ENCODE measurements around the gene UBAC2.

The UBAC2 gene

DNA sequence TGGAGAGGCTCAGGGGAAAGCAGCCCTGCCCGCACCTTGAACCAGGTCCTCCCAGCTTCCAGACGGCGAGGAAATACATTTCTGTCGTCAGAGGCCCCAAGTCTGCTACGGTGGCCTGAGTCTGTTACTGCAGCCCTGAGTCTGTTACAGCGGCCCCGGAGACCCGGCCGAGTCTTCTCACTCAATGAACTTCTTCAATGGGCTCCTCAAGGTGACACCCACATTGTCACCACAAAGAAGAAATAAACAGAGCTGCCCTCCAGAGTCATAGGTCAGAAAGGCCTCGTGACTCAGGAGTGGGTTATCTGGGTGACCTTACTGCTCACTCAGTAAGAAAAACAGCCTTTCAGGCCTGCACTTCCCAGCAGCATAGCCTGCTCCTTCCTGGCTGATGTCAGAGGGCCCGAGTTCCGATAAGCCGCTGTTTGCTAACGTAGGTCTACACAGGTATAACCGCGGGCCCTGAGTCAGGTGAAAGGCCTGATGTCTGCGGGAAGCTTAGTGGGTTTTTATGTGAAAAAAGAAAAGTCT lies 233.7 kb downstream of the UBAC2 start:
- no peak overlapping the region for H3K4me3 ChIP-seq (ENCODE audit: low read depth in 1 of 2, low read length in 2 of 2)
- no peak for DNase-seq
- no peaks in the 10 kb centered on the region for H3K36me3 ChIP-seq (ENCODE audit: insufficient read depth, low read length)
- ATAC-seq (ENCODE audit: insufficient read depth, low read depth), result no peak
- no peaks in the 10 kb centered on the region for H3K9me3 ChIP-seq (ENCODE audit: insufficient read depth, low read length, severe bottlenecking)
- peaks cover 3% of the 10 kb centered on the region for H3K27me3 ChIP-seq (ENCODE audit: insufficient read depth, low read length, poor library complexity)
- peaks cover 33% of the 10 kb centered on the region for H3K4me1 ChIP-seq (ENCODE audit: insufficient read depth, low read length)
- no peak overlapping the region for H3K4me2 ChIP-seq (ENCODE audit: insufficient read depth, low read length)
- TF ChIP-seq, protein P1, sequence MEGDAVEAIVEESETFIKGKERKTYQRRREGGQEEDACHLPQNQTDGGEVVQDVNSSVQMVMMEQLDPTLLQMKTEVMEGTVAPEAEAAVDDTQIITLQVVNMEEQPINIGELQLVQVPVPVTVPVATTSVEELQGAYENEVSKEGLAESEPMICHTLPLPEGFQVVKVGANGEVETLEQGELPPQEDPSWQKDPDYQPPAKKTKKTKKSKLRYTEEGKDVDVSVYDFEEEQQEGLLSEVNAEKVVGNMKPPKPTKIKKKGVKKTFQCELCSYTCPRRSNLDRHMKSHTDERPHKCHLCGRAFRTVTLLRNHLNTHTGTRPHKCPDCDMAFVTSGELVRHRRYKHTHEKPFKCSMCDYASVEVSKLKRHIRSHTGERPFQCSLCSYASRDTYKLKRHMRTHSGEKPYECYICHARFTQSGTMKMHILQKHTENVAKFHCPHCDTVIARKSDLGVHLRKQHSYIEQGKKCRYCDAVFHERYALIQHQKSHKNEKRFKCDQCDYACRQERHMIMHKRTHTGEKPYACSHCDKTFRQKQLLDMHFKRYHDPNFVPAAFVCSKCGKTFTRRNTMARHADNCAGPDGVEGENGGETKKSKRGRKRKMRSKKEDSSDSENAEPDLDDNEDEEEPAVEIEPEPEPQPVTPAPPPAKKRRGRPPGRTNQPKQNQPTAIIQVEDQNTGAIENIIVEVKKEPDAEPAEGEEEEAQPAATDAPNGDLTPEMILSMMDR (IDR thresholded peaks at IDR 0.05; ENCODE audit: borderline replicate concordance, extremely low read depth, low read length, poor library complexity, severe bottlenecking), result no peak
- TF ChIP-seq EZH2 (IDR thresholded peaks at IDR 0.05; ENCODE audit: borderline replicate concordance, low read depth, low read length, severe bottlenecking), result no peak
- H3K27ac ChIP-seq (ENCODE audit: low read length), result no peak overlapping the region
- no peak overlapping the region for H3K9ac ChIP-seq (ENCODE audit: low read depth, low read length)
- H4K20me1 ChIP-seq (ENCODE audit: insufficient read depth, low read length), result no peaks in the 10 kb centered on the region
- H2AFZ ChIP-seq (ENCODE audit: low read depth, low read length), result no peak overlapping the region
- H3K79me2 ChIP-seq (ENCODE audit: insufficient read depth, low read length), result no peaks in the 10 kb centered on the region

DNA sequence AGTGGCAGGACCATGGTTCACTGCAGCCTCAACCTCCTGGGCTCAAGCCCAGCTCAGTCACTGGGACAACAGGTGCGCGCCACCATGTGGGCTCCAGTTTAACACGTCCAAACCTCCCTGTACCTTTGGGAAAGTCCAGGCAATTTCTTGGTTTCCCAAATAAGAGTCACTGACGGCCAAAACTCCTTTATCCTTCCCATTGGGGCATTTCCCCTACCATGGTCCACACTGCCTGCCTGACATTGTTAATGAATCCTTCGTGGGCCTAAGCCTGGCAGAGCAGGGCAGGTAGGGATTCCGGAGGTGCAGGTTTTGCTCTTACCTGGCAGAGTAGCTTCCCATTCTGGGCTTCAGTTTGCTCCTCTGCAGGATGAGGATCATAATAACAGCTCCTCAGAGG lies 234.5 kb downstream of the UBAC2 start:
- Histone ChIP-seq H3K9me3 (ENCODE audit: insufficient read depth, low read length, severe bottlenecking) (no peaks in the 10 kb centered on the region), H3K4me3 (ENCODE audit: low read depth in 1 of 2, low read length in 2 of 2) (no peak overlapping the region), H3K27me3 (ENCODE audit: insufficient read depth, low read length, poor library complexity) (peaks cover 9% of the 10 kb centered on the region), H2AFZ (ENCODE audit: low read depth, low read length) (no peak overlapping the region), H4K20me1 (ENCODE audit: insufficient read depth, low read length) (no peaks in the 10 kb centered on the region), H3K79me2 (ENCODE audit: insufficient read depth, low read length) (no peaks in the 10 kb centered on the region), H3K36me3 (ENCODE audit: insufficient read depth, low read length) (no peaks in the 10 kb centered on the region), H3K27ac (ENCODE audit: low read length) (no peak overlapping the region), H3K4me1 (ENCODE audit: insufficient read depth, low read length) (peaks cover 33% of the 10 kb centered on the region), H3K9ac (ENCODE audit: low read depth, low read length) (no peak overlapping the region), H3K4me2 (ENCODE audit: insufficient read depth, low read length) (no peak overlapping the region)
- TF ChIP-seq, protein P1 (IDR thresholded peaks at IDR 0.05; ENCODE audit: borderline replicate concordance, extremely low read depth, low read length, poor library complexity, severe bottlenecking), result no peak
- TF ChIP-seq EZH2 (IDR thresholded peaks at IDR 0.05; ENCODE audit: borderline replicate concordance, low read depth, low read length, severe bottlenecking), result no peak
- DNase-seq, result no peak
- no peak for ATAC-seq (ENCODE audit: insufficient read depth, low read depth)

DNA sequence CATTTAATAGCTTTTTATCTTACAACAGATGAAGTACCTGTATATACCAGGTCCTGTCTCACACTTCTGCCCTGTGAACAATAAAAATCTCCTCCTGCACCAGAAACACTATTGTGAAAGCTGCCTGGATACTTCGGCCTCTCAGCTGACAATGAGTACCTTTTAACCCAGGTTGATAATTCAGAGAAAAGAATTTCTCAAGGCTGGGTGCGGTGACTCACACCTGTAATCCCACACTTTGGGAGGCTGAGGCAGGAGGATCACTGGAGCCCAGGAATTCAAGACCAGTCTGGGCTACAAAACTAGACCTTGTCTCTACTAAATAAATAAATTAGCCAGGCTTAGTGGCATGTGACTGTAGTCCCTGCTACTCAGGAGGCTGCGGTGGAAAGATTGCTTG lies 235.3 kb downstream of the UBAC2 start:
- no peak overlapping the region for H3K4me2 ChIP-seq (ENCODE audit: insufficient read depth, low read length)
- peaks cover 9% of the 10 kb centered on the region for H3K27me3 ChIP-seq (ENCODE audit: insufficient read depth, low read length, poor library complexity)
- H3K79me2 ChIP-seq (ENCODE audit: insufficient read depth, low read length), result no peaks in the 10 kb centered on the region
- no peak for ATAC-seq (ENCODE audit: insufficient read depth, low read depth)
- H2AFZ ChIP-seq (ENCODE audit: low read depth, low read length), result no peak overlapping the region
- no peak for DNase-seq
- H4K20me1 ChIP-seq (ENCODE audit: insufficient read depth, low read length), result no peaks in the 10 kb centered on the region
- no peaks in the 10 kb centered on the region for H3K9me3 ChIP-seq (ENCODE audit: insufficient read depth, low read length, severe bottlenecking)
- TF ChIP-seq EZH2 (IDR thresholded peaks at IDR 0.05; ENCODE audit: borderline replicate concordance, low read depth, low read length, severe bottlenecking), result no peak
- TF ChIP-seq, protein P1 (IDR thresholded peaks at IDR 0.05; ENCODE audit: borderline replicate concordance, extremely low read depth, low read length, poor library complexity, severe bottlenecking), result no peak
- H3K4me3 ChIP-seq (ENCODE audit: low read depth in 1 of 2, low read length in 2 of 2), result no peak overlapping the region
- H3K27ac ChIP-seq (ENCODE audit: low read length), result no peak overlapping the region
- H3K36me3 ChIP-seq (ENCODE audit: insufficient read depth, low read length), result no peaks in the 10 kb centered on the region
- peaks cover 33% of the 10 kb centered on the region for H3K4me1 ChIP-seq (ENCODE audit: insufficient read depth, low read length)
- H3K9ac ChIP-seq (ENCODE audit: low read depth, low read length), result no peak overlapping the region

Measured in DND-41 (cell line).